DND-41 (cell line): ENCODE measurements around the gene GRAMD1A.

ENCODE experiments used
- ATAC-seq: fragments of 200-7000 bp; cut with Tn5 transposase; 3 replicates; pipeline ENCODE4 v1.9.1; 2021; ENCODE audit warnings: low read depth; ENCODE audit not compliant: insufficient read depth
- DNase-seq: peaks from one replicate; pipeline ENCODE4 v3.0.0-alpha.2; 2020
- H2AFZ ChIP-seq: 2 replicates; pipeline ENCODE4 v1.6.0; 2012; ENCODE audit warnings: low read depth, low read length
- H3K27ac ChIP-seq: 2 replicates; pipeline ENCODE4 v1.5.1; 2012; ENCODE audit warnings: low read length, inconsistent platforms
- H3K27me3 ChIP-seq: fragments of 200-600 bp; sonication (generic); 2 replicates; pipeline ENCODE4 v1.6.0; 2012; ENCODE audit warnings: low read length, mild to moderate bottlenecking, inconsistent platforms; ENCODE audit not compliant: insufficient read depth, poor library complexity
- H3K36me3 ChIP-seq: 2 replicates; pipeline ENCODE4 v1.5.1; 2012; ENCODE audit warnings: low read length, inconsistent platforms; ENCODE audit not compliant: insufficient read depth
- H3K4me1 ChIP-seq: 2 replicates; pipeline ENCODE4 v1.5.1; 2012; ENCODE audit warnings: mild to moderate bottlenecking, low read length; ENCODE audit not compliant: insufficient read depth
- H3K4me2 ChIP-seq: 2 replicates; pipeline ENCODE4 v1.6.0; 2012; ENCODE audit warnings: mild to moderate bottlenecking, moderate library complexity, low read length, inconsistent platforms; ENCODE audit not compliant: insufficient read depth
- H3K4me3 ChIP-seq, 2 experiments: fragments of 200-600 bp in 1 of 2; shearing (Covaris generic) in 1 of 2; 2 replicates each; pipeline ENCODE4 v1.5.1; 2012 to 2016; ENCODE audit warnings: inconsistent platforms in 2 of 2, low read length in 2 of 2, mild to moderate bottlenecking in 2 of 2, low read depth in 1 of 2, moderate library complexity in 1 of 2
- H3K79me2 ChIP-seq: 2 replicates; pipeline ENCODE4 v1.6.0; 2012; ENCODE audit warnings: low read length, inconsistent platforms; ENCODE audit not compliant: insufficient read depth
- H3K9ac ChIP-seq: 2 replicates; pipeline ENCODE4 v1.6.0; 2012; ENCODE audit warnings: low read depth, mild to moderate bottlenecking, inconsistent platforms, low read length, moderate library complexity
- H3K9me3 ChIP-seq: 2 replicates; pipeline ENCODE4 v1.5.1; 2012; ENCODE audit warnings: low read length, moderate library complexity, mild to moderate bottlenecking, inconsistent platforms; ENCODE audit not compliant: insufficient read depth, severe bottlenecking
- H4K20me1 ChIP-seq: 2 replicates; pipeline ENCODE4 v1.6.0; 2012; ENCODE audit warnings: low read length; ENCODE audit not compliant: insufficient read depth
- EZH2 ChIP-seq: IDR thresholded peaks from 3 replicates; pipeline ENCODE4 v1.6.1; 2012; ENCODE audit warnings: borderline replicate concordance, low read depth, mild to moderate bottlenecking, moderate library complexity, low read length, inconsistent platforms; ENCODE audit not compliant: severe bottlenecking
- TF ChIP-seq, protein P1 (sequence below): IDR thresholded peaks from 2 replicates; pipeline ENCODE4 v1.5.1; 2012; ENCODE audit warnings: borderline replicate concordance, low read length, moderate library complexity, mild to moderate bottlenecking; ENCODE audit not compliant: poor library complexity, severe bottlenecking; ENCODE audit errors: extremely low read depth

The GRAMD1A gene

DNA sequence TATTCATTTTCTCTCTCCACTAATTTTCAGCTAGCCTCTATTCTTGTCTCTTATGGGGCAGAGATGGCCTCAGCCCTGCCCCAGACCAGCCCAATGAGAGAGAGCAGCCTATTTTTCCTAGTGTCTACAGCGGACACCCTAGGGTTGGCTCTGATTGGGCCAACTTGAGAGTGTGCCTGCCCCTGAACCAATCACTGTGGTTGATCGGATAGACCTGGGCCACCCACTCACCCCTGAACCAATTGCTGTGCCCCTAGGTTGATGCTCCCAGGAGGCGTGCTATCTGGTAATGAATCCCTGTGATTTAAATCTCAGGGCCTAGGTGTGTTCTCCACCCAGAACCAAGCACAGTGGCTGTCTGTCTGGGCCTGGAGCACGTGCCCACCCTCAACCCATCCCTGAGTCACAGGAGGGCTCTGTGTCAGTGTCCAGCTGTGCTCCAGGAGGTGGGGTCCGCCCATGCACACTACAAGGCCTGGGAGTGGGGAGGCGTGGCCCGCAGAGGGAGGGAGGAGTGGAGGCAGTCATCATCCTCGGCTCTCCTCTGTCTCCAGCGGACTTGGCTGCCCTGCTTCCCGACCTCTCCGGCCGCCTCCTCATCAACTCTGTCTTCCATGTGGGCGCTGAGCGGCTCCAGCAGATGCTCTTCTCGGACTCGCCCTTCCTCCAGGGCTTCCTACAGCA lies 15.3 kb downstream of the GRAMD1A start:
- H3K27me3 ChIP-seq, result no peaks in the 10 kb centered on the region
- no peak overlapping the region for H2AFZ ChIP-seq
- H3K27ac ChIP-seq, result no peak overlapping the region
- H3K36me3 ChIP-seq, result peaks cover 97% of the 10 kb centered on the region
- ATAC-seq, result no peak
- peaks cover 44% of the 10 kb centered on the region for H4K20me1 ChIP-seq
- H3K4me3 ChIP-seq, result no peak overlapping the region
- no peaks in the 10 kb centered on the region for H3K4me1 ChIP-seq
- DNase-seq, result no peak
- no peaks in the 10 kb centered on the region for H3K9me3 ChIP-seq
- peaks cover 3% of the 10 kb centered on the region; the same call in 1 of the 2 replicates for H3K79me2 ChIP-seq
- no peak overlapping the region for H3K4me2 ChIP-seq
- no peak overlapping the region for H3K9ac ChIP-seq
- no peak for TF ChIP-seq EZH2

DNA sequence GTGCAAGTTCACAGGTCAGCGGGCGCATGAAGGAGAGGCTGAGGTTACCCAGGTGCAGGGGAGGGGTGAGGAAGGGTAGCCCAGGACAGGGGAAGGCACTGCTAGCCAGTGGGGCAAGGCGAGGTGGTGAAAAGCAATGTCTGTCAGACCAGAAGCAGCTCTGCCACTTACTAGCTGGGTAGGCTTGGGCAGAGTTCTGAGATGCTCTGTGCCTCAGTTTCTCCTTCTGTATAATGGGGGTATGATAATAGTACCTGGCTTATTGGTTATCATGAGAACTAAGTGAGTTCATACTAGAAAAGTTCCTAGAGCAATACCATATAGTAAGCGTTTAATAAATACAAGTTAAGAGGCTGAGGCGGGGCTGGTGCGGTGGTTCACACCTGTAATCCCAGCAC lies 15.8 kb downstream of the GRAMD1A start:
- no peak overlapping the region for H3K27ac ChIP-seq
- H3K4me3 ChIP-seq, result no peak overlapping the region

DNA sequence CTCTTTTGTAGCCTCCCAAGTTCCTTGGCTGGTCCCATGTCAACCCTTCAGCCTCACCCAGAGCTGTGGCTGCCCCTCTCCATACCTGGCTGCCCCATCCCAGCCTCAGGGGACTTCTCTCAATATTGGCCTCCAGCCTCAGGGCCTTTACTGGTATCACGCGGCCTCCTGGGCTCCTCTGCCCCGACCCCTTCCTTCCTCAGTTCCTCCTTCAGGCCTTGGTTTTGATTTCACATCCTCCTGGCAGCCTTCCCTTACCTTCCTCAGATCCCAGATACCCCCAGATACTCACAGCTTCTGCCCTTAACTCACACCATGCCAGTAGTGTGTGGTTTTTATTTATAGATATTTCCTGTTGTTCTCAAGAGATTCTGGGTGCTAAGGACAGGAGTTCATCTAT lies 17.4 kb downstream of the GRAMD1A start:
- Histone ChIP-seq H2AFZ (no peak overlapping the region), H3K9ac (no peak overlapping the region), H3K79me2 (peaks cover 3% of the 10 kb centered on the region; the same call in 1 of the 2 replicates), H3K4me2 (no peak overlapping the region), H3K4me3 (no peak overlapping the region), H3K27ac (no peak overlapping the region), H3K4me1 (no peaks in the 10 kb centered on the region), H3K9me3 (no peaks in the 10 kb centered on the region), H4K20me1 (peaks cover 37% of the 10 kb centered on the region), H3K27me3 (no peaks in the 10 kb centered on the region), H3K36me3 (peaks cover 97% of the 10 kb centered on the region)
- no peak for DNase-seq
- TF ChIP-seq, protein P1, sequence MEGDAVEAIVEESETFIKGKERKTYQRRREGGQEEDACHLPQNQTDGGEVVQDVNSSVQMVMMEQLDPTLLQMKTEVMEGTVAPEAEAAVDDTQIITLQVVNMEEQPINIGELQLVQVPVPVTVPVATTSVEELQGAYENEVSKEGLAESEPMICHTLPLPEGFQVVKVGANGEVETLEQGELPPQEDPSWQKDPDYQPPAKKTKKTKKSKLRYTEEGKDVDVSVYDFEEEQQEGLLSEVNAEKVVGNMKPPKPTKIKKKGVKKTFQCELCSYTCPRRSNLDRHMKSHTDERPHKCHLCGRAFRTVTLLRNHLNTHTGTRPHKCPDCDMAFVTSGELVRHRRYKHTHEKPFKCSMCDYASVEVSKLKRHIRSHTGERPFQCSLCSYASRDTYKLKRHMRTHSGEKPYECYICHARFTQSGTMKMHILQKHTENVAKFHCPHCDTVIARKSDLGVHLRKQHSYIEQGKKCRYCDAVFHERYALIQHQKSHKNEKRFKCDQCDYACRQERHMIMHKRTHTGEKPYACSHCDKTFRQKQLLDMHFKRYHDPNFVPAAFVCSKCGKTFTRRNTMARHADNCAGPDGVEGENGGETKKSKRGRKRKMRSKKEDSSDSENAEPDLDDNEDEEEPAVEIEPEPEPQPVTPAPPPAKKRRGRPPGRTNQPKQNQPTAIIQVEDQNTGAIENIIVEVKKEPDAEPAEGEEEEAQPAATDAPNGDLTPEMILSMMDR, result no peak
- no peak for TF ChIP-seq EZH2
- no peak for ATAC-seq

More for the DNA sequence above, 15.8 kb downstream of the GRAMD1A start:
- TF ChIP-seq, protein P1, result no peak
- no peak for TF ChIP-seq EZH2
- H2AFZ ChIP-seq, result no peak overlapping the region
- H3K4me2 ChIP-seq, result no peak overlapping the region
- DNase-seq (no peak), ATAC-seq (no peak)
- peaks cover 3% of the 10 kb centered on the region; the same call in 1 of the 2 replicates for H3K79me2 ChIP-seq
- no peaks in the 10 kb centered on the region for H3K4me1 ChIP-seq
- no peaks in the 10 kb centered on the region for H3K9me3 ChIP-seq
- H3K9ac ChIP-seq, result no peak overlapping the region
- H4K20me1 ChIP-seq, result peaks cover 40% of the 10 kb centered on the region
- no peaks in the 10 kb centered on the region for H3K27me3 ChIP-seq
- peaks cover 97% of the 10 kb centered on the region for H3K36me3 ChIP-seq

DNA sequence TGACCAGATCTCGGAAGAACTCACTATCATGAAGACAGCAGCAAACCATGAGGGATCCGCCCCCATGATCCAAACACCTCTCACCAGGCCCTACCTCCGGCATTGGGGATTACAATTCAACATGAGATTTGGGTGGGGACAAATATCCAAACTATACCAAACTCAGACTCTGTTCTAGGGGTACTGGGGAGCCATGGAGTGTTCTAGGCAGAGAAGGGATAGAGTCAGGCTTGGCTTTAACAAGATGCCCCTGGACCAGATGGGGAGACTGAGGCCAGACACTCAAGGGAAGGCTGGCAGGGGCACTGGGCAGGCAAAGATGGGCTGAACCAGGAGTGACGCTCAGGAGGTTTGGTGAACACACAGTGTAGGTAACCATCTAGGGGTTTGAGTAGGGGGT lies 18.3 kb downstream of the GRAMD1A start:
- Histone ChIP-seq H3K4me2 (no peak overlapping the region), H3K27ac (no peak overlapping the region), H3K27me3 (no peaks in the 10 kb centered on the region), H3K4me3 (no peak overlapping the region), H2AFZ (no peak overlapping the region), H3K9ac (no peak overlapping the region), H4K20me1 (peaks cover 34% of the 10 kb centered on the region), H3K79me2 (peaks cover 3% of the 10 kb centered on the region; the same call in 1 of the 2 replicates), H3K9me3 (no peaks in the 10 kb centered on the region), H3K36me3 (peaks cover 97% of the 10 kb centered on the region), H3K4me1 (no peaks in the 10 kb centered on the region)
- TF ChIP-seq, protein P1, result no peak
- TF ChIP-seq EZH2, result no peak
- ATAC-seq (no peak), DNase-seq (no peak)
